Erythroblast (primary cell): ENCODE data around the gene DZIP1L.

Experiments used
- GATA1 ChIP-seq: IDR thresholded peaks from 2 replicates; pipeline ENCODE4 v1.6.1; 2011; ENCODE audit warnings: low read depth, mild to moderate bottlenecking, control low read depth, low read length, moderate library complexity
- POLR2A ChIP-seq: IDR thresholded peaks from 2 replicates; pipeline ENCODE4 v1.6.1; 2011; ENCODE audit warnings: mild to moderate bottlenecking, low read length

DNA sequence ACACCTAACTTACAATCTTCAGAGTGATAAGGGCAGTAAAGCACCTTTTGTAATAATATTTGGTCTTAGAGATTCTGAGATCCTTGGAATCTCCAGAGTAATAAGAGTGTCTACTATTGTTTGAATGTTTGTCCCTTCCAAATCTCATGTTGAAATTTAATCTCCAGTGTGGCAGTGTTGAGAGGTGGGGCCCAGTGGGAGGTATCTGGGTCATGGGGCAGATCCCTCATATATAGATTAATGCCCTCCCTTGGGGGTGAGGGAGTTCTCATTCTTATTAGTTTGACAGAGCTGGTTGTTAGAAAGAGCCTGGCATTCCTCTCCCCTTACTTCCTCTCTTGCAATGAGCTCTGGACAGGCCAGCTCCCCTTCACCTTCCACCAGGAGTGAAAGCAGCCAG is 16.0 kb downstream of the DZIP1L start:
- TF ChIP-seq POLR2A (no peak), GATA1 (no peak)
